Panc1 (cell line): ENCODE measurements around the gene AGBL4. TPM values are rescaled to one million over a fixed set of nuclear protein-coding genes. Genes with fewer than 3 reads are reported as not detected.

Experiments used
- ATAC-seq: fragments of 200-7000 bp; cut with Tn5 transposase; 2 replicates; pipeline ENCODE4 v1.9.1; 2020; ENCODE audit warnings: mild to moderate bottlenecking, moderate library complexity
- BruUV-seq: library from RNA; stranded (reverse); fragments of 400-500 nt; replicated peaks from 2 replicates; lab custom pipeline; 2021; lab: Mats Ljungman, UMichigan
- CTCF ChIA-PET: fragments of 300-600 bp; sonication (Branson Sonifier 250); formaldehyde crosslinking; loops from one replicate; lab custom pipeline; 2022; ENCODE audit warnings: antibody characterized with exemption; lab: Charles Lee
- POLR2A ChIA-PET: fragments of 300-600 bp; sonication (Branson Sonifier 250); formaldehyde crosslinking; loops from one replicate; lab custom pipeline; 2022; ENCODE audit warnings: antibody characterized with exemption; lab: Charles Lee
- DNase-seq: peaks from one replicate; pipeline ENCODE4 v3.0.0-alpha.2; 2010; ENCODE audit warnings: low read depth, low spot score
- H3K27ac ChIP-seq: 2 replicates; pipeline ENCODE4 v1.5.1; 2011; ENCODE audit warnings: mild to moderate bottlenecking, low read length, inconsistent platforms
- H3K27me3 ChIP-seq: fragments of 200-500 bp; sonication (Bioruptor generic); 2 replicates; pipeline ENCODE4 v1.6.0; 2014; ENCODE audit warnings: low read length, inconsistent platforms; ENCODE audit not compliant: control insufficient read depth, insufficient read depth
- H3K36me3 ChIP-seq: fragments of 200-500 bp; sonication (Bioruptor generic); 2 replicates; pipeline ENCODE4 v1.5.1; 2014; ENCODE audit warnings: inconsistent platforms, mild to moderate bottlenecking, low read length, moderate library complexity; ENCODE audit not compliant: control insufficient read depth, insufficient read depth
- H3K4me1 ChIP-seq: 2 replicates; pipeline ENCODE4 v1.5.1; 2011; ENCODE audit warnings: inconsistent platforms, mild to moderate bottlenecking, low read length, moderate library complexity; ENCODE audit not compliant: control insufficient read depth, insufficient read depth
- H3K4me3 ChIP-seq, 2 experiments: 2 replicates each; pipeline ENCODE4 v1.5.1; 2011 to 2012; ENCODE audit warnings: low read depth in 2 of 2, low read length in 2 of 2, mild to moderate bottlenecking in 2 of 2, inconsistent platforms in 1 of 2, moderate library complexity in 1 of 2
- H3K9me3 ChIP-seq: fragments of 200-500 bp; sonication (Bioruptor generic); 2 replicates; pipeline ENCODE4 v1.5.1; 2014; ENCODE audit warnings: low read depth, mild to moderate bottlenecking, inconsistent platforms, low read length, moderate library complexity; ENCODE audit not compliant: control insufficient read depth, insufficient read depth
- CTCF ChIP-seq: fragments of 450-650 bp; IDR thresholded peaks from 2 replicates; pipeline ENCODE4 v1.5.1; 2017; ENCODE audit warnings: mild to moderate bottlenecking
- POLR2AphosphoS5 ChIP-seq: IDR thresholded peaks from 2 replicates; pipeline ENCODE4 v1.6.1; 2012; ENCODE audit warnings: mild to moderate bottlenecking, low read depth, low read length, moderate library complexity
- REST ChIP-seq, 2 experiments: IDR thresholded peaks; 2 replicates each; pipeline ENCODE4 v1.6.1; 2011 to 2012; ENCODE audit warnings: low read depth in 2 of 2, control low read depth in 1 of 2, low read length in 1 of 2, mild to moderate bottlenecking in 1 of 2, moderate library complexity in 1 of 2; ENCODE audit not compliant: insufficient read depth in 1 of 2
- SIN3A ChIP-seq: IDR thresholded peaks from 2 replicates; pipeline ENCODE4 v1.6.1; 2012; ENCODE audit warnings: low read depth, mild to moderate bottlenecking, low read length, moderate library complexity, borderline replicate concordance; ENCODE audit not compliant: insufficient read depth
- TCF7L2 ChIP-seq: IDR thresholded peaks from 2 replicates; pipeline ENCODE4 v1.6.1; 2011; ENCODE audit warnings: mild to moderate bottlenecking, low read depth, low read length, inconsistent platforms
- in situ Hi-C: cut with HindIII; loops from 2 replicates; pipeline ENCODE4 v1.10.0; 2016; ENCODE audit warnings: low sequenced_read_pairs, low pct_unique_long_range_greater_than_20kb
- intact Hi-C: fragments of 100-400 bp; cut with micrococcal nuclease; formaldehyde crosslinking; loops from one replicate; pipeline ENCODE4 v1.10.0; 2022; ENCODE audit not compliant: unreplicated experiment
- total RNA-seq: library from RNA; stranded (reverse); gene quantifications from one replicate; pipeline ENCODE4 v1.2.1, GENCODE V29; 2021; ENCODE audit not compliant: unreplicated experiment

AGBL4 gene
- total RNA-seq, 1 experiment from 2014 or later = not detected

- H3K4me3 ChIP-seq = no peak overlapping the region
- TF ChIP-seq CTCF (peak; percentile 55), REST (IDR thresholded peaks at IDR 0.05; ENCODE audit: insufficient read depth in 1 of 2, low read depth in 2 of 2, low read length in 1 of 2) (no peak)
- H3K36me3 ChIP-seq = no peaks in the 10 kb centered on the region
- no peaks in the 10 kb centered on the region for H3K27me3 ChIP-seq
- no peak overlapping the region for H3K27ac ChIP-seq
- intact Hi-C loops (no loop called here), in situ Hi-C loops (no loop called here)
- ChIA-PET CTCF (no interaction called here), POLR2A (no interaction called here)
- ATAC-seq (no peak), DNase-seq (no peak)
- H3K9me3 ChIP-seq = no peaks in the 10 kb centered on the region
- H3K4me1 ChIP-seq = no peaks in the 10 kb centered on the region; the same call in 1 of the 2 replicates
- no TSS peak for BruUV-seq
Observed at GRCh38 chr1:48870596-48870995, 1153.2 kb downstream of the AGBL4 start.

- BruUV-seq = no TSS peak
- CTCF ChIA-PET = no interaction called here
- no peak for DNase-seq
- in situ Hi-C loops (no loop called here), intact Hi-C loops (no loop called here)
- Histone ChIP-seq H3K27ac (no peak overlapping the region), H3K27me3 (no peaks in the 10 kb centered on the region), H3K4me1 (no peaks in the 10 kb centered on the region; the same call in 1 of the 2 replicates), H3K36me3 (no peaks in the 10 kb centered on the region), H3K9me3 (no peaks in the 10 kb centered on the region), H3K4me3 (no peak overlapping the region)
- POLR2A ChIA-PET = no interaction called here
- TF ChIP-seq TCF7L2 = no peak
- no peak for TF ChIP-seq POLR2AphosphoS5
- TF ChIP-seq CTCF = no peak
- TF ChIP-seq REST (IDR thresholded peaks at IDR 0.05; ENCODE audit: insufficient read depth in 1 of 2, low read depth in 2 of 2, low read length in 1 of 2) = no peak
- TF ChIP-seq SIN3A = no peak
- no peak for ATAC-seq
Observed at GRCh38 chr1:48869116-48869893, 1154.4 kb downstream of the AGBL4 start.
